ENCODE measurements around the gene MLN. TPM values are rescaled to one million over a fixed set of nuclear protein-coding genes. Genes with fewer than 3 reads are reported as not detected.

MLN gene
- total RNA-seq, 4 donors from 2014 or later = not detected

DNA sequence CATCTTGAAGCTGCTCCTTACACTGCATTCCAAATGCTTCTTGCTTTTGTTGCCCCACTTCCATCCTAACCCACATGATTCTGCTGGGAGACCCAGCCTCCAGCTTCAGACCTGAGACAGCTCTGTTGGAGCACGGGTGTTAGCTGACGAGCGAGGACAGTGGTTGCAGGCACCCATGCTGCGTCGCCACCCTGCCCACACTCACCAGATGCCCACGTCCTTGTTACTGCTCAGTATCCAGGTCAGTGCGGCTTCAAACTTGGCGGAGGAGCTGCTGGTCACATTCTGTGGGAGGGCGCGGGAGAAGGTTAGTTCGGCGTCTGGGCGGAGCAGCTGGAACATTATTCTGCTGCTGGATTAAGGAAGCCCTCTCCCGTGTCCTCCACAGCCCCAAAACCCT lies 23.9 kb downstream of the MLN start:
- Histone ChIP-seq H3K4me1 (peaks cover 0 to 4% (median 0%) of the 10 kb centered on the region in 4 donors), H3K4me3 (no peak overlapping the region), H3K27ac (no peak overlapping the region), H3K9me3 (no peaks in the 10 kb centered on the region), H3K36me3 (peaks cover 0 to 100% (median 3%) of the 10 kb centered on the region in 3 donors), H3K27me3 (no peaks in the 10 kb centered on the region)
- DNase-seq = no peak
- TF ChIP-seq POLR2A (IDR thresholded peaks at IDR 0.05) = no peak
- TF ChIP-seq, protein P1, sequence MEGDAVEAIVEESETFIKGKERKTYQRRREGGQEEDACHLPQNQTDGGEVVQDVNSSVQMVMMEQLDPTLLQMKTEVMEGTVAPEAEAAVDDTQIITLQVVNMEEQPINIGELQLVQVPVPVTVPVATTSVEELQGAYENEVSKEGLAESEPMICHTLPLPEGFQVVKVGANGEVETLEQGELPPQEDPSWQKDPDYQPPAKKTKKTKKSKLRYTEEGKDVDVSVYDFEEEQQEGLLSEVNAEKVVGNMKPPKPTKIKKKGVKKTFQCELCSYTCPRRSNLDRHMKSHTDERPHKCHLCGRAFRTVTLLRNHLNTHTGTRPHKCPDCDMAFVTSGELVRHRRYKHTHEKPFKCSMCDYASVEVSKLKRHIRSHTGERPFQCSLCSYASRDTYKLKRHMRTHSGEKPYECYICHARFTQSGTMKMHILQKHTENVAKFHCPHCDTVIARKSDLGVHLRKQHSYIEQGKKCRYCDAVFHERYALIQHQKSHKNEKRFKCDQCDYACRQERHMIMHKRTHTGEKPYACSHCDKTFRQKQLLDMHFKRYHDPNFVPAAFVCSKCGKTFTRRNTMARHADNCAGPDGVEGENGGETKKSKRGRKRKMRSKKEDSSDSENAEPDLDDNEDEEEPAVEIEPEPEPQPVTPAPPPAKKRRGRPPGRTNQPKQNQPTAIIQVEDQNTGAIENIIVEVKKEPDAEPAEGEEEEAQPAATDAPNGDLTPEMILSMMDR (IDR thresholded peaks at IDR 0.05) = no peak

DNA sequence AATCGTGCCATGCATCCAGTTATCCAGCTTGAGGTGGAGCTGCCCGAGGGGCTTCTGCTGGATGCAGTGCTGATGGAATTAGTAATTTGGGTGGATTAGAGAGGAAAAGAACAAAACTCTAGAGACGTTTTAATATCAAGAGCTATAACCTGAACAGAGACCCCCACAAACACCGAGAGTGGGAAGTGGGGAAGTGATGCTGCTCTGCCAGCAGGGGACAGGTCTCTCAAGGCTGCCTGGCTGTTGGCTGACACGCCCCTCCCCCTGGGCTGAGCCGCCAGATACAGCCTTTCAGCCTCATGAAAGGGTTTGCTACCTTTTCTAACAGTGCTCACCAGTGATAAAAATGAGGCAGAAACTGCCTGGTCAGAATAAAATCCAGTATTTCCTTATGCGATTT lies 24.5 kb downstream of the MLN start:
- DNase-seq = no peak
- no peaks in the 10 kb centered on the region for H3K4me1 ChIP-seq
- H3K4me3 ChIP-seq = no peak overlapping the region
- no peak for TF ChIP-seq POLR2A (IDR thresholded peaks at IDR 0.05)
- TF ChIP-seq, protein P1 (IDR thresholded peaks at IDR 0.05) = no peak
- H3K9me3 ChIP-seq = no peaks in the 10 kb centered on the region
- peaks cover 0 to 100% (median 3%) of the 10 kb centered on the region in 3 donors for H3K36me3 ChIP-seq
- no peaks in the 10 kb centered on the region for H3K27me3 ChIP-seq
- no peak overlapping the region for H3K27ac ChIP-seq

DNA sequence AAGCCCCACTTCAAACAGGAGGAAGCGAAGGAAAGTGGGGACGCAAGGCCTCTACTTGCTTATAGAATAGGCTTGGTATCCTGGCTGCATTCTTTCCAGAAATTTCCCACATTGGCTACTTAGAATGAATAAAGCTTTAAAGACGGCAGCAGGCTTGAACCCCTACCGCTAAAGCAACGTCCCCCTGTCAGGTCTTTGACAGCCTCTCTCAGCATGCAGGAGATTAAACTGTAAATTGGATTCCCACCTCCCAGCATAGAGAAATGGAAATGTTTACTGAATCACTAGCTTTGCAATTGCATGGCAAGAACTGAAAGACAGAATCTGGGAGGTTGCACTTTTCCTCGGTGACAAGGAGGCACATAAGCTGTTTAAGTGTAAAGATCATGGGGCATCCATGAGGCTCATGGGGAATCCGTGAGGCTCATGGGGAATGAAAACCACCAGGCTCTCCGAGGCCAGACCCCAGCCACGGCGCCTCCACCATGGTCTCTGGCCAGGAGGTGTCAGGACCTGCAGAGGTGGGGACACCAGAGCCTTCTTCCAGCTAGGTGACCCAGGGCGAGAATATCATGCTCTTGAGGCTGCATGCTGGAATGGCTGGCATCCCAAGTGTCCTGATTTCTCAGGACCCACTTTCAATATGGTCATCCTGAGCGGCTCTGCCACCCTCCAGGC lies 25.2 kb downstream of the MLN start:
- peaks cover 0 to 100% (median 3%) of the 10 kb centered on the region in 3 donors for H3K36me3 ChIP-seq
- TF ChIP-seq POLR2A (IDR thresholded peaks at IDR 0.05) = no peak
- TF ChIP-seq, protein P1 (IDR thresholded peaks at IDR 0.05) = no peak
- no peak overlapping the region for H3K27ac ChIP-seq
- no peaks in the 10 kb centered on the region for H3K4me1 ChIP-seq
- H3K4me3 ChIP-seq = no peak overlapping the region
- DNase-seq = no peak
- no peaks in the 10 kb centered on the region for H3K27me3 ChIP-seq
- H3K9me3 ChIP-seq = no peaks in the 10 kb centered on the region

DNA sequence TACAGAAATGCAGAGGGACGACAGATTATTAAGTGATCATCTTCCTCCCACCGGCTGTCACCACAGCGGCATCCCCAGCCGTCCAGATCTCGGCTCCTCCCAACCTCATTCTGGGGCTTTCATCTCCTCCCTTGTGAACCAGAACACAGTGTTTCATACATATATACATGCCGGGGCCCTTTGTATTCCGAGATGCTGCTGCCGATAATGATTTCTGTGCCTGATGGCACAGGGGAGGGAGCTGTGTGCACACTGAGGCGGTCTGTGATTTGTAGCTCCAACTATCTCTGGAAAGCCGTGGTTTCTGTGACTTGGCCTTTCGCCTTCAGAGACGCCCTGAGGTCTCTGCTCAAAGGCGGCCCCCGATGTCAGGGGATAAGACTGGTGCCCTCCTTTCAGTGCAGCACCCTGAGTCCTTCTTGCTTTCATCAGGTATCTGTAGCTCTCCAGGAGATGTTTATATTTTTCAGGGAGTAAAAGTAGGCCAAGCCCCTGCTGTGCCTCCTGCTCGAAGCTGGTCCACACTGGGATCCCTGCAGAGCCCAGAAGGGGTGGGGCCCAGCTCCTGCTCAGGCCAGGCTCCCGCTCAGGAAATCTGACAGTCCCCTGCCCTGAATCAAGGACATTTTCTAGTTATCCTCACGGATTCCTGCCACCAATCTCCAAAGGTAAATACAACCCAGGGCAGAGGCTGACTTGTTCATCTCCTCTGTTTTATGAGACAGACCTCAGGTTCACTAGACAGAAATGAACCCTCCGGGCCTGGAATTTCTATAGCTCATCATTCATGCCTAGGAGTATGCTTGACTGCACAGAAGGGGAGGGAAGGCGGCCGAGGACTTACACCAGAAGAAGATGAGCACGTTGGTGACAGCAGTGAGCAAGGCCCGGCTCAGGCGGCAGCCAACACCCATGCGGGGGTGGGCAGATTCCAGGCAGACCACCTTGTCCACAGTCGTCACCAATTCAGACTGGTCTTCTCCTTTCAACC lies 26.1 kb downstream of the MLN start:
- TF ChIP-seq, protein P1 (IDR thresholded peaks at IDR 0.05) = no peak
- TF ChIP-seq POLR2A (IDR thresholded peaks at IDR 0.05) = no peak
- Histone ChIP-seq H3K27me3 (no peaks in the 10 kb centered on the region), H3K36me3 (peaks cover 0 to 100% (median 3%) of the 10 kb centered on the region in 3 donors), H3K9me3 (no peaks in the 10 kb centered on the region), H3K4me1 (peaks cover 0 to under 1% (median 0%) of the 10 kb centered on the region in 4 donors), H3K4me3 (no peak overlapping the region), H3K27ac (no peak overlapping the region)
- DNase-seq = no peak

DNA sequence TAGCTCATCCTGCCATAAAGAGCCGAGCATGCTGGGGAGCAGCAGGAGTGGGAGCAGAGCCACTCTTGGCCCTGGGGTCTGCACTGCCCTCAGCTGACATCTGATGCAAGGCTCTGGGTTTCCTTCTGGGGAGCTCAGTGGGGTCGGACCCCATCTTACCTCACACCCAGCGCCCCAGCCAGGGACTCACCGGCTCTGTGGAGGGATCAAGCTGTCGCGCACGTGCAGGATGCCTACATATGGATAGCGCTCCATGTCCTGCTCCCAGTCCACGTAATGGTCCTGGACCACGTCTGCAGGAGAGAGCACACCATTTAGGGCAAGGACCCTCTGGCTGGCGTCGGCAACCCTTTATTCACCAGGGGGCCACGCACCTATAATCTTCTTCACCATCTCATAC lies 27.0 kb downstream of the MLN start:
- Histone ChIP-seq H3K4me3 (no peak overlapping the region), H3K27ac (no peak overlapping the region), H3K36me3 (peaks cover 0 to 97% (median 3%) of the 10 kb centered on the region in 3 donors), H3K4me1 (peaks cover 0 to 9% (median 0%) of the 10 kb centered on the region in 4 donors), H3K27me3 (no peaks in the 10 kb centered on the region), H3K9me3 (no peaks in the 10 kb centered on the region)
- no peak for TF ChIP-seq POLR2A (IDR thresholded peaks at IDR 0.05)
- TF ChIP-seq, protein P1 (IDR thresholded peaks at IDR 0.05) = no peak
- no peak for DNase-seq

All from Peyer's patch (tissue), 4 donors.